HG03045 (cell line): ENCODE data around the gene COL5A1.

Source experiments
- ATAC-seq: cut with Tn5 transposase; IDR thresholded peaks from one replicate; pipeline ENCODE4 v1.9.1; 2021; ENCODE audit warnings: mild to moderate bottlenecking, moderate library complexity; ENCODE audit not compliant: unreplicated experiment

COL5A1 gene

GRCh38 chr9:134807716-134808446 is 166.3 kb downstream of the COL5A1 start:
- ATAC-seq, result no peak

DNA sequence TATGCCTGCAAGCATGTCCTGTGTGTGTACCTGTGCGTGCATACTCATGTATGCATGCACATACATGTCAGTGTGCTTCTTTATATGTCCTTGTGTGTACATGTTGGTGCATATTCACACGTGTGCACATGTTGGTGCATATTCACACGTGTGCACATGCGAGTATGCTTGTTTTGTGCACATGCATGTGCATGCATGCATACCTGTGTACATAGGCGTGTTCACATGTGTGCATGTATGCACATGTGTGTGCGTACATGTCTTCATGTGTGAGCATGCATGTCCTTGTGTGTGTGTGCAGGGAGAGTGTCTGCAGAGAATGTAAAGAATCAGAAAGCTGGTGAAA is 166.8 kb downstream of the COL5A1 start:
- no peak for ATAC-seq

DNA sequence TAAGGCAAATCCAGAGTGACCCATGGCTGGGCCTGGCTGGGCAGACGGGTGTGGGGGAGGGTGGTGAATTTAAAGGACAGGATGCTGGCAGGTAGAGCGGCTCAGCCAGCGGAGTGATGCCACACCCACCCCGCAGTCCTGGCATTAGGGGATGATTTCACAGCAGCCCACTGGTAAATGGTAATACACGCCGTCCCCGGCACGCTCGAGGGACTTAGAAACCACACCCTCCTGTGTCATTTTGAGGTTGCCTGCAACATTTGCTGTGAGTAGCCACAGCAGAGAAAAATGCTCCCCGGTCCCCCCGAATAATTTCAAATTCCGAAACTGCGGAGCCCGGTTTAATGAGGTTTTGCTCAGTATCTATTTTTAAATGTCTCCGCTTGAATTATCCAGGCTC is 167.7 kb downstream of the COL5A1 start:
- ATAC-seq, result no peak

- ATAC-seq, result no peak
These were observed 168.2 kb downstream of the COL5A1 start for GRCh38 chr9:134809826-134810225.

- ATAC-seq, result no peak
These were observed 169.6 kb downstream of the COL5A1 start for GRCh38 chr9:134811079-134811672.

DNA sequence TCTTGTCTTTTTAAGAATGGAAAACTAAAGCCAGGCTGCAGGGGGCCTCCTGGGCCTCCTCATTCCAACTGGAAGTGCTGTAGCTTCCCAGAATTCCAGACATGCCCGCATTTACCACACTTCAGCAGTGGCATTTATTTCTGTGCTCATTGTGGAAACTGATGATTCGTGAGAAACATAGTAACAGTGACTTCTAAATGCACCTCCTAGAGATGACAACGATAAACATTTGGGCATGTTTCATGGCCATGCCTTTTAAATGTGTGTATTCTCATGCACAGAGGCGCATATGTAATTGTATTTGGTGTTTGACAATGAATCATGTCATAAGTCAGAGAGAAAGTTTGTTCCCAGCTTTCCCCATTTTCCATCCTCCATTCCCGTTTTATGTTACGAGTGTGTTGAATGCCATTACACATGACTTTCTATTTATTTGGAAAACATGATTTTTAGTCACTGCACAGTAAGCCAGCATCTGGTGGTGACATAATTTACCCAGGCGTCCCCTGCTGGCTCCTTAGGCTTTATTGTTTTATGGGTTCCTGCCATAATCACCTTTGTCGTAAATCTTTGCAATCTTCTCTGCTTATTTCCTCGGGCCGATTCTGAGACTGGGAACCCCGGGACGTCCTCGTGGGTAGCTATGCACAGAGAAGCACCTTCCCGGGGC is 170.2 kb downstream of the COL5A1 start:
- no peak for ATAC-seq

DNA sequence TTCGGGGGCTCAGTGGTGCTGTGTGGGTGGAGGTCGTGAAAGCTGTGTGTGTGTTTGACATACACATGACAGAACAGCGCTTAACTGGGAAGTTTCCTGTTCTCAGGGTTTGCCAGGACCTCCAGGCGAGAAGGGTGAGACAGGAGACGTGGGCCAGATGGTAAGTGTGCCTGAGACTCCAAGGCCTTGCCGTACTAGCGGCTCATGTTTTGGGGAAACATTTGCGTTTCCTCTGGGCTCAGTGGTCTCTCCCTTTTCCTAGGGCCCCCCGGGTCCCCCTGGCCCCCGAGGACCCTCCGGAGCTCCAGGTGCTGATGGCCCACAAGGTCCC is 170.7 kb downstream of the COL5A1 start:
- ATAC-seq, result no peak

- no peak for ATAC-seq
These were observed 172.2 kb downstream of the COL5A1 start for GRCh38 chr9:134813841-134814240.

DNA sequence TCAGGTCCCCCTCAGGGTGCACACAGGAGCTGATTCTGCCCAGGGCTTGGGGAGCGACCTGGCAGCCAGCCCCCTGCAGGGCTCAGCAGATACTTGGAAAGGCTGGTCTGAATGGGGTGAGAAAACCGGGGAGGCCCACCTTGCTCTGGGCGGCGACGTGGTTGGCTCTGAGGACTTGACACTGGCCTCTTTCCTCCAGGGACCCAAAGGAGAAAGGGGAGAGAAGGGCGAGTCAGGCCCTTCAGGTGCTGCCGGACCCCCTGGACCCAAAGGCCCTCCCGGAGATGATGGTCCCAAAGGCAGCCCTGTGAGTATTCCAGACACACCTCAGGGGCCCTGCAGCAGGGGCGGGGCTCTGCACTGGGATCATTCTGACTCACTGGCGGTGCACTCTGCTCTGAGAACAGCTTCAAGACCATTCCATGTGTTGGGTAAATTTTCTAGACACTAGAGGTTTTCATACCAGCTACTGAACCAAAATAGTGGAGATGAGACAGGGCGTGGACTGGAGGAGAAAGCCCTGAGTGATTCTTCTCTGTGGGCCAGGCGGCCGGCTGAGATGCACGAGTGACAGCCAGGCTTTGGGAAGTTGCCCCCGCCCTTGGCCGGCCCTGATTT is 173.1 kb downstream of the COL5A1 start:
- ATAC-seq, result no peak

DNA sequence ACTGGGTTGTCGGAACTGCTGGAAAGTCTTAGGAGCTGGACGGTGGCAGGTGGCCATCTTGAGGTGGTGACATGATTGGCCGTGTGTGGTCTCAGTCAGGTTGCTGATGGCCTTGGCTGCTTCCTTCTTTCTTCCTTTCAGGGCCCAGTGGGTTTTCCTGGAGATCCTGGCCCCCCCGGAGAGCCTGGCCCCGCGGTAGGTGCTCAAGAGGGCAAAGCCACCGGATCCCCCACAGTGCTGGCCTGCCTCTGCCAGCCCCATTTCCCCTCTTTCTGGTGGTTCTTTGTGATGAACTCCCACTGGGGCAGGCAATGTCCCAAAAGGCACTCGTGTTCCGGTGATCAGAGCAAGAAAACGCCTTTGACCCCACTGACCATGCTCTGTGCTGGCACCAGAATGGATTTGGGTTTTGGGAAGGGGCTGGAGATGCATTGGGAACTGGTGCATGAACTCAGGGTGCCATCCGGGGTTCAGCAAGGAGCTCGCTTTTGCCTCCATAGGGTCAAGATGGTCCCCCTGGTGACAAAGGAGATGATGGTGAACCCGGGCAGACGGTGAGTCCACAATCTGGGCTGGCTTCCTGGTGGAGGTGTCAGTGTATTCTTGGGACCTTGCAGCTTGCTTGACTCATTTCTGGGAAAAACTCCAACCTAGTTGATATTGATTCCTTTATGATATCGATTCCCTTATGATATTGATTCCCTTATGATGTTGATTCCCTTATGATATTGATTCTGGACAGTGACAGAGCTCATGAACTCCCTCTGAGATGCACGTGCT is 174.0 kb downstream of the COL5A1 start:
- no peak for ATAC-seq

- no peak for ATAC-seq
These were observed 174.7 kb downstream of the COL5A1 start for GRCh38 chr9:134816264-134816663.

DNA sequence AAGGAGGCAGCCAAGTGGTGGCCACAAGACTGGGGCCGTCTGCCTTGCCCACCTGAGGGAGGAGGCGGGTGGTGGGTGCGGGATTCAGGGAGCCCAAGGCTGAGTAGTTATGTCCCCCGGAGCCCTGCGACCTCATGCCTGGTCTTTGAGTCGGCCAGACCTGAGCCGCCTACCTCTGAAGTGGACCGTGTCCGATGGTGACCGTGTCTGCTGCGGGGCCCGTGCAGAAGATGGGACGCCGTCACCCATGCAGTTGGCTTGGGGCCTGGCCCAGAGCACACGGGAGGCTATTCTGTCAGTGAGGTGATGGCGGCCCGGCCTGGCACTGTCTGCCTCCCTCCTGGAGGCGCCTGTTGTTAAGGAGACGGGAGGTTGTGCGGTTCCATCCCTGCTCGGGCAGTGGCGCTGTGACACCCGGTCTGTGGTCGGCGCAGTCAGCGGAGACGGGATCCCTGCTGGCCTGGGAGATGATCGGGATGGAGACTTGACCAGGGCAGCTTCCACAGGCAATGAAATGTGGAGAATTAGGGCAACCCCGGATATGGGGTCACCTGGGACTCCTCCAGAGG is 176.5 kb downstream of the COL5A1 start:
- no peak for ATAC-seq

- no peak for ATAC-seq
These were observed 177.0 kb downstream of the COL5A1 start for GRCh38 chr9:134818591-134818990.

DNA sequence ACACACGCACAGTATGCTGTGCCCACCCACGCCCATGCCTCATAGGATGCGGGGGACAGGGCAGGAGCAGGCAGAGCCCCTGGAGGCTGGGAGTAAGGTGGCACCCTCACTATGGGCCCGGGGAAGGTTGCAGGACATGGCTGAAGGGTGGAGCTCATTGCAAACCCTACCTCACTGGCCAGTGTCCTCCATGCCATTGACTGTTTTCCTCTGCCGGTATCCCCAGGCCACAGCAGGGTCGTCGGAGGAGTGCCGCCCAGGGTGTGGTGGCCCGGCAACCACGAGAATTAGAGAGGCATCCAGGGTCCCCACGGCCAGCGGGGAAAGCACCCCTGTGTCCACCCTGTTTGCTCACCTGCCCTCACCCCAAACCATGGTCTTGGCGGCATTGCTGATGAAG is 179.3 kb downstream of the COL5A1 start:
- no peak for ATAC-seq

- no peak for ATAC-seq
These were observed 180.9 kb downstream of the COL5A1 start for GRCh38 chr9:134822541-134822940.

DNA sequence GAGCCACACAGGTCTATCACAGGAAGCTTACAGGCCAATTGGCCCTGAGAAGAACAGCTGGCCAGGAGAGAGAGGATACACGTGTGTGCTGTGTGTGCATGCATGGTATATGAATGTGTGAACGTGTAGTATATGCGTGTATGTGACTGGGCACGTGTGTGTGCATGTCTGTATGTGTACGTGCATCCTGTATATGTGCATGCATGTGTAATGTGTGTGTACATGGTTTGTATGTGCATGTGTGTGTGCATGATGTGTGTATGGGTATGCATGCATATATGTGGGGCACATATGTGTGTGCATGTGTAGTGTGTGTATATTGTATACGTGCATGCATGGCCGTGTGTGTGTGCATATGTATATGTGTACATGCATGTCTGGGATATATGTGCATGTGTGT is 182.0 kb downstream of the COL5A1 start:
- ATAC-seq, result no peak

DNA sequence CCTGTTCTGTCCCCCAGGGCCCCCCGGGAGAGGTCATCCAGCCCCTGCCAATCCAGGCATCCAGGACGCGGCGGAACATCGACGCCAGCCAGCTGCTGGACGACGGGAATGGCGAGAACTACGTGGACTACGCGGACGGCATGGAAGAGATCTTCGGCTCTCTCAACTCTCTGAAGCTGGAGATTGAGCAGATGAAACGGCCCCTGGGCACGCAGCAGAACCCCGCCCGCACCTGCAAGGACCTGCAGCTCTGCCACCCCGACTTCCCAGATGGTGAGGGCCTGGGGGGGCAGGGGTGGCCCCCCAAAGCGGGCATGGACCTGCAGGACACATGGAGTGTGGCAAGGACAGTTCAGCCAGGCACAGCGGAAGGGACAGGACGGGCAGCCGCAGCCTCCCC is 183.0 kb downstream of the COL5A1 start:
- ATAC-seq, result no peak

- ATAC-seq, result no peak
These were observed 183.4 kb downstream of the COL5A1 start for GRCh38 chr9:134825025-134825424.

GRCh38 chr9:134826336-134827285 is 185.0 kb downstream of the COL5A1 start:
- no peak for ATAC-seq

DNA sequence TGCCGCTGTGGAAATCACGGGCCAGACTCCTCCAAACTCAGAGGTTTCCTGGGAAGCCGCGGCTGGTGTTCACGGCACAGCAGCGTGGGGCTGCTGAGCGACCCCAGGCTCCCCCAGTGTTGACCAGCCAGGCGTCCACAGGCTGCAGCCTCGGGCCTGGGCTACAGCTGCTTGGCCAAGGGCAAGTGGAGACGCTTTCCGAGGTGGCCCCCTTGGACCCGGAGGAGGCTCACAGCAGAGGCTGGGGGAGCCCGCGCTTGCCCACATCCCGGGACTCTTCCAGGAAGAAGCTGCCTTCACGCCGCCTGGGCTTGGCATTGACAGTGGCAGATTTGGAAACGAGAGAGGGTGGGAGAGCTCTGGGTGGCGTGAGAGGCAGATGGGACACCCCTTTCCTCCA is 186.0 kb downstream of the COL5A1 start:
- ATAC-seq, result no peak
